Measurements from ENCODE around the gene CFAP43. TPM values are rescaled to one million over a fixed set of nuclear protein-coding genes. Genes with fewer than 3 reads are reported as not detected.

CFAP43 gene
- total and polyA plus RNA-seq, 12 donors: 0.06 to 0.37 (median 0.12) TPM; not detected in 6

DNA sequence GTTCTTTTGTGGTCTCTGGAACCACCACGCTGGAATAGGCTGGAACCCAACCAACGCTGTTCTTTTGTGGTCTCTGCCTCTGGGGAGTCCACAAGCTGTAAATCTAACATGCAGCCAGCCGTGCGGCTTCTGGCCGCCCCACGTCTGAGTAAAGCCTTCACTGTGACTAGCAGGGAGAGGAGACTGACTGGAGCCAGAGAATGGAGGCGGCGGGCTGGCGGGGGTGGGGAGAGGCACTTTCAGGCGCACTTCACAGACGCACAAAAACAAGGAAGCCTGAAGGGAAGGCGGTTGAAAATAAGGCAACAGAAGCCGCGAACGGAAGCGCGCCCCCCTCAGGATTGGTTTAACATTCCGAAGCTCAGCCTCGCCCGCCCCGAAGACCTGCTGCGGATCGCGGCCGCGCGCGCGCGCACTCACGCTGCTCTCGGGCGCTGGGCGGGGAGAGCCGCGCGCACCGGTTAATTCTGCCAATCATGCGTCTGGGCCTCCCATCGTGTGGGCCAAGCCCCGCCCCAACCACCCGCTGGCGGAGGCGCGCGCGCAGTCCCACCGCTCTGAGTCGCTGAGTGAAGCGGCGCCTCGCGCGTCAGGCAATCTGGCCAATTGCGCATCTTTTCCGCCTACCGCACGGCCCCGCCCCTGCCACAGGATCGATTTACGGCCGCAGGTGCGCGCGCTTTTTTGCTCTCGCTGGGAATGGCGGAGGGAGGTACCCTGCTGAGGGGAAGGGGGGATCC lies 110.5 kb downstream of the CFAP43 start, which contains the start of gene SFR1:
TSS of gene SFR1 (plus strand) at position 687 of the 740 bp plus-strand sequence. CDS start at position 700, 13 bp downstream.
- intact Hi-C loops (cut with DNase I): loop anchor here in 8 of 10 donors (1.0 to 10.0 kb wide), 16 partner anchors 45 to 237 kb away; partner anchors contain the start of genes SLK (in 6 of the 8), GSTO1 (in 3 of the 8) and STN1 (in 1 of the 8)
- Histone ChIP-seq H3K27me3 (no peaks in the 10 kb centered on the region), H3K27ac (peak within 1 kb of the TSS; percentile 89 to 100 (median 98)), H3K9me3 (no peaks in the 10 kb centered on the region), H3K36me3 (peaks cover 0 to 32% (median 0%) of the 10 kb centered on the region in 9 donors), H3K4me1 (peaks cover 0 to 24% (median 12%) of the 10 kb centered on the region in 9 donors), H3K4me3 (peak within 1 kb of the TSS; percentile 61 to 88 (median 78))
- DNase-seq: peak; percentile 98 to 99
- TF ChIP-seq, protein P1, sequence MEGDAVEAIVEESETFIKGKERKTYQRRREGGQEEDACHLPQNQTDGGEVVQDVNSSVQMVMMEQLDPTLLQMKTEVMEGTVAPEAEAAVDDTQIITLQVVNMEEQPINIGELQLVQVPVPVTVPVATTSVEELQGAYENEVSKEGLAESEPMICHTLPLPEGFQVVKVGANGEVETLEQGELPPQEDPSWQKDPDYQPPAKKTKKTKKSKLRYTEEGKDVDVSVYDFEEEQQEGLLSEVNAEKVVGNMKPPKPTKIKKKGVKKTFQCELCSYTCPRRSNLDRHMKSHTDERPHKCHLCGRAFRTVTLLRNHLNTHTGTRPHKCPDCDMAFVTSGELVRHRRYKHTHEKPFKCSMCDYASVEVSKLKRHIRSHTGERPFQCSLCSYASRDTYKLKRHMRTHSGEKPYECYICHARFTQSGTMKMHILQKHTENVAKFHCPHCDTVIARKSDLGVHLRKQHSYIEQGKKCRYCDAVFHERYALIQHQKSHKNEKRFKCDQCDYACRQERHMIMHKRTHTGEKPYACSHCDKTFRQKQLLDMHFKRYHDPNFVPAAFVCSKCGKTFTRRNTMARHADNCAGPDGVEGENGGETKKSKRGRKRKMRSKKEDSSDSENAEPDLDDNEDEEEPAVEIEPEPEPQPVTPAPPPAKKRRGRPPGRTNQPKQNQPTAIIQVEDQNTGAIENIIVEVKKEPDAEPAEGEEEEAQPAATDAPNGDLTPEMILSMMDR (IDR thresholded peaks at IDR 0.05): peak; percentile 25 to 81 (median 66)
- WGBS, 2 donors: 0% methylated on average over 59 to 67 of the region's 67 CpGs
- peak; percentile 95 to 99 (median 97) for ATAC-seq

DNA sequence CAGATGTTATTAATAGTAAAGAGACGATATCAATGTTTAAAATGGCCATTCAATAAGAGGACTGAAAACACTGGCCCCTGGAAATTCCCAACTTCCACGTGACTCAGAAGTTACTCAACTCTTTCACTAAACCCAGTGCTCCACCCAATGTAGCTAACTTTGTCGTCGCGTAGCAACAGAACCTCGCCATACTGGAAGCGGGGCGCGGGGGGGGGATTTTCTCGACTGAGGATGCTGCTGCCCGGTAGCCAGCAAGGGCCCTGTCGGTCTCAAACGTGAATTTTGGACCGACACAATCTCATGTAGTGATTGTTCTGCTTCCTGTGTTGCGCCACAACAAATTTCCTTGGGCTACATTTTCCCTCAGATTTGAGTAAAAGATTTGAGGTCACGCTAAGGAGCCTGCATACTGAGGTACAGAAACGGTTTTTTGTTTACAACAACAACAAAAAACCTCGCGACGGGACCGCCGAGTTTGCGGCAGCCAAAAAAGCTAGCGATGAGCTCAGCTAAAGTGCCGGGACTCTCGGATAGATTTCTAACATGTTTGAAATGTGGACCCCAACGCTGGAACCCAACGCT lies 111.2 kb downstream of the CFAP43 start:
- Histone ChIP-seq H3K27me3 (no peaks in the 10 kb centered on the region), H3K27ac (peak overlapping the region; percentile 89 to 100 (median 98)), H3K36me3 (peaks cover 0 to 26% (median 0%) of the 10 kb centered on the region in 9 donors), H3K9me3 (no peaks in the 10 kb centered on the region), H3K4me3 (peak overlapping the region; percentile 54 to 88 (median 78)), H3K4me1 (peaks cover 0 to 24% (median 12%) of the 10 kb centered on the region in 9 donors)
- intact Hi-C loops (cut with DNase I): loop anchor here in 8 of 10 donors (1.0 to 10.0 kb wide), 16 partner anchors 44 to 236 kb away; partner anchors contain the start of genes SLK (in 5 of the 8), GSTO1 (in 3 of the 8) and STN1 (in 1 of the 8)
- 0% methylated on average over 28 of the region's 28 CpGs for WGBS, 2 donors
- DNase-seq (peak; percentile 84 to 96), ATAC-seq (peak; percentile 71 to 90 (median 80))
- TF ChIP-seq, protein P1 (IDR thresholded peaks at IDR 0.05): no peak

DNA sequence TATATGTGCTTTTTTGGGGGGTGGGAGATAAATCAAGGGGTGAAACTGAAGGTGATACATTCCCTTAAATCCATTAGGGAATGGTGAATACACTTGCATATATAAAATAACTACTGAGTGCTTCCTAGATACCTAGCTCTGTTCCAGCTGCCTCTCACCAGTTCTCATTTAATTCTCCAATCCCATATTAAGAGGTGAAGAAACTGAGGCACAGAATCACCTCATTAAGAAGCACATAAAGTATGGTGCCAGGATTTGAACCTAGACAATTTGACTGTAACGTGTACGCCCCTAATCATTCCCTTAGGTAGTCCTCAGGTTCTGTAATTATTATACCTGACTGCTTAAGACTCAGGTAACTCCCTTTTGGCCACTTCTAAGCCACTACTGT lies 111.7 kb downstream of the CFAP43 start:
- H3K27me3 ChIP-seq: no peaks in the 10 kb centered on the region
- no peak for ATAC-seq
- H3K4me1 ChIP-seq: peaks cover 0 to 24% (median 12%) of the 10 kb centered on the region in 9 donors
- TF ChIP-seq, protein P1 (IDR thresholded peaks at IDR 0.05): no peak
- H3K4me3 ChIP-seq: peak overlapping the region; percentile 54 to 88 (median 78)
- H3K27ac ChIP-seq: peak overlapping the region; percentile 89 to 100 (median 98)
- intact Hi-C loops (cut with DNase I): loop anchor here in 8 of 10 donors (2.0 to 10.0 kb wide), 15 partner anchors 44 to 236 kb away; partner anchors contain the start of genes SLK (in 5 of the 8), GSTO1 (in 3 of the 8) and STN1 (in 1 of the 8)
- DNase-seq: no peak
- peaks cover 0 to 21% (median 0%) of the 10 kb centered on the region in 9 donors for H3K36me3 ChIP-seq
- H3K9me3 ChIP-seq: no peaks in the 10 kb centered on the region
- WGBS, 2 donors: 26 to 33% methylated on average over 2 of the region's 2 CpGs

DNA sequence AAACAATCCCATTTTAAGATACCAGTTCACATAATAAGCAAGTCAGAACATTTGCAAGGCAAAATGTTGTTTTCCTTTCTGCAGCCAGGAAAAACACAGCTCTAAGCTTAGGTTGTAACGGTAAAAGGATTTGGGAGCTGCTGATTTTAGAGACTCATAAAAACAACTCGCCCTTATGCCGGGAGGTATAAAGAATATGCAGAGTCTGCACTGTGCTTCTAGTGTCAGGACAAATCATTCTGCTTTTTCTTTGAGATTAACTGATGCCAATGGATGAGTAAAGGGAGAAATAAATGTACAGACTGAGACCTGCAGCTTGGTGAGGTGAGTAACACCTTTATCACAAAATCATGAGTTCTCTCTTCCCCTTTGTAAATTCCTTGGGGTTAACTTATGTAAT lies 112.2 kb downstream of the CFAP43 start:
- 73 to 84% methylated on average over 3 of the region's 3 CpGs for WGBS, 2 donors
- DNase-seq: no peak
- ATAC-seq: no peak
- Histone ChIP-seq H3K36me3 (peaks cover 0 to 16% (median 0%) of the 10 kb centered on the region in 9 donors), H3K27me3 (no peaks in the 10 kb centered on the region), H3K27ac (peak overlapping the region in 9 of 10 donors; percentile 94 to 100 (median 99)), H3K9me3 (no peaks in the 10 kb centered on the region), H3K4me3 (no peak overlapping the region), H3K4me1 (peaks cover 0 to 24% (median 12%) of the 10 kb centered on the region in 9 donors)
- TF ChIP-seq, protein P1 (IDR thresholded peaks at IDR 0.05): no peak
- intact Hi-C loops (cut with DNase I): loop anchor here in 9 of 10 donors (2.0 to 10.0 kb wide), 16 partner anchors 43 to 235 kb away; partner anchors contain the start of genes SLK (in 5 of the 9), GSTO1 (in 3 of the 9) and STN1 (in 1 of the 9)
